Omental fat pad (tissue), 4 donors: ENCODE data around the gene CD6. TPM values are rescaled to one million over a fixed set of nuclear protein-coding genes. Genes with fewer than 3 reads are reported as not detected.

Experiments used
- ATAC-seq: fragments of 150-250 bp; one replicate; pipeline ENCODE4 v1.9.1; 2016; ENCODE audit warnings: mild to moderate bottlenecking, moderate library complexity; ENCODE audit not compliant: low FRiP score
- DNase-seq: peaks from one replicate; pipeline ENCODE4 v3.0.0-alpha.2; 2019; ENCODE audit warnings: low spot score
- CTCF ChIP-seq, 3 donors: fragments of 450-650 bp; IDR thresholded peaks; one replicate each; pipeline ENCODE4 v1.5.1; 2016 to 2017; ENCODE audit warnings: antibody characterized with exemption in 3 of 3, mild to moderate bottlenecking in 3 of 3, moderate library complexity in 2 of 3
- total RNA-seq, 4 donors: library from RNA; depleted of rRNA; stranded (reverse); fragments of >200 nt; gene quantifications; one replicate each; pipeline ENCODE4 v1.1.0, GENCODE V29; 2016

Gene CD6
- total RNA-seq, 4 donors from 2014 or later, result 0.79 to 6.5 (median 2.2) TPM

- no peak for DNase-seq
- no peak for ATAC-seq
- TF ChIP-seq CTCF (IDR thresholded peaks at IDR 0.05), result no peak
These were observed 50.3 kb downstream of the CD6 start for GRCh38 chr11:61021661-61022212.

- no peak for TF ChIP-seq CTCF (IDR thresholded peaks at IDR 0.05)
- ATAC-seq (no peak), DNase-seq (no peak)
These were observed 51.0 kb downstream of the CD6 start for GRCh38 chr11:61022311-61023085.

GRCh38 chr11:61023086-61023965 lies 51.8 kb downstream of the CD6 start:
- DNase-seq (no peak), ATAC-seq (no peak)
- TF ChIP-seq CTCF (IDR thresholded peaks at IDR 0.05), result no peak

GRCh38 chr11:61023966-61024295 lies 52.5 kb downstream of the CD6 start:
- no peak for TF ChIP-seq CTCF (IDR thresholded peaks at IDR 0.05)
- ATAC-seq (no peak), DNase-seq (no peak)

GRCh38 chr11:61024938-61025820 lies 53.7 kb downstream of the CD6 start:
- no peak for DNase-seq
- ATAC-seq, result no peak
- TF ChIP-seq CTCF (IDR thresholded peaks at IDR 0.05), result no peak

GRCh38 chr11:61025821-61026120 lies 54.3 kb downstream of the CD6 start:
- no peak for TF ChIP-seq CTCF (IDR thresholded peaks at IDR 0.05)
- DNase-seq, result no peak
- no peak for ATAC-seq
